GM10248 (cell line): Measurements from ENCODE around the gene LRRC51.

Experiments
- CTCF ChIA-PET: fragments of 300-600 bp; sonication (Branson Sonifier 250); formaldehyde crosslinking; extraction: SDS; loops from one replicate; lab custom pipeline; 2021; ENCODE audit warnings: antibody characterized with exemption; lab: Yijun Ruan, JAX
- POLR2A ChIA-PET: fragments of 350-650 bp; sonication (Branson Sonifier 250); formaldehyde crosslinking; extraction: SDS; loops from one replicate; lab custom pipeline; 2020; ENCODE audit warnings: antibody characterized with exemption; lab: Yijun Ruan, JAX
- DNase-seq: peaks from one replicate; pipeline ENCODE4 v3.0.0; 2012; ENCODE audit errors: extremely low spot score
- TF ChIP-seq, protein P1 (sequence below): IDR thresholded peaks from 2 replicates; pipeline ENCODE4 v1.5.1; 2012; ENCODE audit warnings: mild to moderate bottlenecking, low read depth; ENCODE audit errors: extremely low read depth, missing control alignments, control extremely low read depth

Gene LRRC51, protein sequence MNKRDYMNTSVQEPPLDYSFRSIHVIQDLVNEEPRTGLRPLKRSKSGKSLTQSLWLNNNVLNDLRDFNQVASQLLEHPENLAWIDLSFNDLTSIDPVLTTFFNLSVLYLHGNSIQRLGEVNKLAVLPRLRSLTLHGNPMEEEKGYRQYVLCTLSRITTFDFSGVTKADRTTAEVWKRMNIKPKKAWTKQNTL

DNA sequence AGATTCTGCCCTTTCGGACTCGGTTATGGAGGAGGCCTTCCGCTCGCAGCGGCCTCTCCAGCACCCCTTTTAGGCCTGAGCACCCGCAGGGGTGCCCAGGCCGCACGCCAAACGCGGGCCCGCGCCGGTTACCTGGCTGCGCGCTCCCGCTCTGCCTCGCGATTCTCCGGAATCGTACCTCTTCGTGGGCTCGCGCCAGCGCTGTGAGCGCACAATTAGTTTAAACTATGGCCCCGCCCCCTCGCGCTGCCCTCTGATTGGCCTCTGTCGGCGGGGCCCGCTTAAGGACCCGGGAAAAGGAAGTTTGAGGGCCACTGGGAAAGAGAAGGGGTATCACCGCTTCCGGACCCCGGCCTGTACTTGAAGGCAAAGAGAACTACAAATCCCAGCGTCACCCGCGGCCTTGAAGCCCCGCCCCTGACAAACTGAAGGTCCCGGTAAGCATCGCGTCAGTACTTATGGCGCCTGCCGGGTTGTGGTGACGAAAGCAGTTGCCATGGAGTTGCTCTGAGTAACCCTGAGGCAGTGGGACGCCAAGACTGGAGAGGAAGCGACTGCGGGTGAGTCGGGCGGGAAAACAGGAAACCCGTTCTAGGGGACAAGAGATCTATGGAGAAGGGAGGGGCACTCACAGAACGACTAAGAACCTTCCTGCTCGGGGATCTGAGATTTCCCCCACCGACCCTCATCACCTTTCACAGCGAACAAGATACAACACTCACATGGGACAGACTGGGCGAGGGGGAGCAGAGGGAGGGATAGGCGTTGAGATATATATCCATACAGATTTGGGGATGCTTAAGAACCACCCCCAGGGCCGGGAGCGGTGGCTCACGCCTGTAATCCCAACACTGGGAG, at the start of gene LRRC51, which contains the start of gene NUMA1:
LRRC51 (plus strand) TSS at position 525 of the 858 bp plus-strand sequence. CDS start 8,234 bp downstream, outside the sequence.
NUMA1 (minus strand) TSS at position 217 of the 858 bp plus-strand sequence. CDS start 44,599 bp downstream, outside the sequence.
- POLR2A ChIA-PET, result no interaction called here
- DNase-seq, result peak; percentile 93
- CTCF ChIA-PET, result interaction anchor here (1.1 to 2.3 kb wide), 4 partner anchors 10 to 65 kb away, joined by 4 to 35 read pairs (median 7); no protein-coding TSS in a partner anchor
- TF ChIP-seq, protein P1, sequence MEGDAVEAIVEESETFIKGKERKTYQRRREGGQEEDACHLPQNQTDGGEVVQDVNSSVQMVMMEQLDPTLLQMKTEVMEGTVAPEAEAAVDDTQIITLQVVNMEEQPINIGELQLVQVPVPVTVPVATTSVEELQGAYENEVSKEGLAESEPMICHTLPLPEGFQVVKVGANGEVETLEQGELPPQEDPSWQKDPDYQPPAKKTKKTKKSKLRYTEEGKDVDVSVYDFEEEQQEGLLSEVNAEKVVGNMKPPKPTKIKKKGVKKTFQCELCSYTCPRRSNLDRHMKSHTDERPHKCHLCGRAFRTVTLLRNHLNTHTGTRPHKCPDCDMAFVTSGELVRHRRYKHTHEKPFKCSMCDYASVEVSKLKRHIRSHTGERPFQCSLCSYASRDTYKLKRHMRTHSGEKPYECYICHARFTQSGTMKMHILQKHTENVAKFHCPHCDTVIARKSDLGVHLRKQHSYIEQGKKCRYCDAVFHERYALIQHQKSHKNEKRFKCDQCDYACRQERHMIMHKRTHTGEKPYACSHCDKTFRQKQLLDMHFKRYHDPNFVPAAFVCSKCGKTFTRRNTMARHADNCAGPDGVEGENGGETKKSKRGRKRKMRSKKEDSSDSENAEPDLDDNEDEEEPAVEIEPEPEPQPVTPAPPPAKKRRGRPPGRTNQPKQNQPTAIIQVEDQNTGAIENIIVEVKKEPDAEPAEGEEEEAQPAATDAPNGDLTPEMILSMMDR, result no peak

DNA sequence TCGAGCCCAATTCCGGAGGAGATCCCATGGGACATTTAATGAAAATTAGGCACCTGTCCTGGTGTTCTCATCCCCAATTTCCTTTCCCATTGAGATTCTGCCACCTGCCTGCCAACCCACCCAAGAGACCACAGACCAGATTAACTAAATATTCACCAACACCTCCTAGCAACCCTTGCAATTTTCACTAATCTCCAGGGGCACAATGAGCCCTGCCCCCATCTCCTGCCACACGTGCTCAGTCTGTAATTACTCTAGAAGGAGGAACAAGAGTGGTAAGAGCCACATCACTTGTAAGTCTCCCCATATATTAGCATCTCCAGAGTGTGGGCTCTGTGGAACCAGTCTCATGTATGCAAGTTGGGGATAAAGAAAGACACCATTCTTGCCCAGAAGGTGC, 44.0 kb upstream of the LRRC51 start:
- ChIA-PET POLR2A (no interaction called here), CTCF (interaction anchor here (0.7 to 14.3 kb wide), 5 partner anchors 13 to 107 kb away, joined by 3 to 159 read pairs (median 4); no protein-coding TSS in a partner anchor)
- DNase-seq, result no peak
- TF ChIP-seq, protein P1, result no peak

DNA sequence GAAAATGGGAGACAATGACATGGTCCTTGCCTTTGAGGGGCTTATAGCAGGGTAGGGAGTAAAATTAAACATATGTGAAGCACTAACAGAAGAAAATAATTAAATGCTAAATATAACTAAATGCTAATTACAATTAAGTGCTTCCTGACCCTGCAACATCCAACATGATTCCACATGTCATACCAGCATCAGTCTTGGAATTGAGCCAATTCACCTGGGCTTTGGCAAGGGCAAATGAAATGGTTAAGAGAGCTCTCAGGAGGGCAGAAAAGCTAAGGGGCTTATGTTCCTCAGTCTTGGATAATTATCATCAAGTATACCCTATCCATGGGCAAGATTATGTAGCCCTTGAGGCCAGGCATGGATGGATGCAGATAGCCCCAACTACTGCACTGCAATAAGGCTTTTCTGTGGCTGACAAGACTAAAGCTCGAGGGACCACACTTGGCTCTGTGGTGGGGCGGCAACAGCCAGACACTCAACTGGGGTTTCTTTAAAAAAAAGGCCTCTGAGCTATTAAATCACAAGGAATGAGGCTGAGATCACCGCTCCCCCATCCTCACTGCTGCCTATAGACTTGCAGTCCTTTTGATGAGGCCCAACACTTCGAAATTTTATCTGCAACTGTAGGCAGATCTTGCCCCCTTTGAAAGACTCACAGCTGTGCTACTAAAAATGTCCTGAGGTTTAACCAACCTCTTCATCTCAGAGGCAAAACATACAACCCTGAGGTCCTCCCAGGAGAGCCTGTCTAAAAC, 42.9 kb upstream of the LRRC51 start:
- ChIA-PET POLR2A (no interaction called here), CTCF (interaction anchor here (0.7 to 14.3 kb wide), 9 partner anchors 9 to 394 kb away, joined by 3 to 159 read pairs (median 4); no protein-coding TSS in a partner anchor)
- TF ChIP-seq, protein P1, result no peak
- DNase-seq, result no peak

DNA sequence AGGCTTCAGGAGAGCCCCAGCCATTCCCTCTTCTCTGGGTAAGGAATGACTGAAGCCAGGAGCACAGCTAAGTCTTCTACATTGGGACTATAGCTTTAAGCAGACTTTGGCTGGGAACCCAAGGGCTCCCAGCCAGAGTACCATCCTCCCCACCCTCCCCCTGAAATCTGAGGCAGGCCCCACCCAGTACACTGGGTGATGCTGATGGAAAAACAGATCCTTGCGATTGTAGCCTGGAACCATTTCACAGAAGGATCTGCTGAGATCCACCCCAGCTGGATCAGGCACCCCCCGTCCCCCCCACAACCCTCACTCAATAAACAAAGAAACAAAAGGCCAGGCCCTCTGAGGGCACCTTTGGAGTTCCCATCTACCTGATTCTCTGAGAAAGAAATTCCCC, 42.2 kb upstream of the LRRC51 start:
- TF ChIP-seq, protein P1, result no peak
- no peak for DNase-seq
- POLR2A ChIA-PET, result interaction anchor here (1.6 kb wide), 1 partner anchor 23 kb away, joined by 3 read pairs; no protein-coding TSS in a partner anchor
- CTCF ChIA-PET, result interaction anchor here (0.7 to 14.3 kb wide), 16 partner anchors 8 to 393 kb away, joined by 3 to 159 read pairs (median 4); no protein-coding TSS in a partner anchor

DNA sequence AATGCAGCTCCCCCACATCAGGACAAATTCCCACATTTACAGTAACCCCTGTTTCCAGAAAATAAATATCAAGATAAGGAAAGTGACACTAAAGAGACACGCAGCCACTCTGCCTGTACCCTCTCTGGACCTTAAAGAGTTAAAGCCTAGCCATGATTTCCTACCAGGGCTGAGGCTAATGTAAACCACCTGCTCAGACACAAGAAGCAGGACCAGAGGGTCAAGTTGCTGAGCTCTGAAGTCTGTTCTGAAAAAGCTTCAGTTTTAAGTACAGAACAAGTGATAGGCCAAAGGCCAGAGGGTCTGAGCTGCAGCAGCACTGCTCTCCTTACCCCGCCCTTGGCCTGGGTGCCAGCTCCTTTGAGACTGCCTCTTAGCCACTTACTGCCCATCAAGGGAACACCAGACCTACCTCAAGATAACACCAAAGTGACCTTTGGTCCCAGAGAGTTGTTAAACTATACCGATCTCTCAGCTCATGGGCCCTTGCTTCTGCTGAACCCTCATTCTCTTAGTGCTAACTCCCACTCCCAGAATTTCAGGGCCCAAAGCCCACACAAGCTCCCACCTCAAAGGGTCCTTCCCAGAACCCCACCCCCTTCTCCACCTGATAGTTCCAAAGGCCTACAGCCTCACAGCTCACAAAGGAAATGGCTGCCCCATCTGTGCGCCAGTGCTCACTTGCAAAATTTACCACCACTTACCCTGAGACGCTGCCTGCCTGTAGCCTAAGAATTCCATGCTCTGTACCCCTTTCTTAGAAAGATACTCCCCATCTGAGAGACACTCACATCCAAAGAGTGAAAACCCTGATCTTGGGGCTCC, 41.4 kb upstream of the LRRC51 start:
- TF ChIP-seq, protein P1, result no peak
- ChIA-PET POLR2A (interaction anchor here (0.5 to 1.6 kb wide), 3 partner anchors 9 to 23 kb away, joined by 3 read pairs; no protein-coding TSS in a partner anchor), CTCF (interaction anchor here (0.8 to 14.3 kb wide), 13 partner anchors 8 to 105 kb away, joined by 3 to 159 read pairs (median 6); no protein-coding TSS in a partner anchor)
- no peak for DNase-seq
